GM12892 (cell line): ENCODE measurements around the gene CMPK1.

Experiments
- DNase-seq: peaks from one replicate; pipeline ENCODE4 v3.0.0; 2011; ENCODE audit not compliant: insufficient read length
- FAIRE-seq: peaks from 2 replicates; lab custom pipeline; 2011; peaks lifted over from hg19 to GRCh38; lab: Jason Lieb, UNC
- POLR2A ChIP-seq: IDR thresholded peaks from 2 replicates; pipeline ENCODE4 v1.6.1; 2011; ENCODE audit warnings: low read depth, low read length, control low read depth
- POLR2AphosphoS5 ChIP-seq: IDR thresholded peaks from 2 replicates; pipeline ENCODE4 v1.6.1; 2011; ENCODE audit warnings: low read depth, low read length, control low read depth
- TAF1 ChIP-seq: IDR thresholded peaks from 2 replicates; pipeline ENCODE4 v1.6.1; 2011; ENCODE audit warnings: low read depth, mild to moderate bottlenecking, control low read depth, low read length, borderline replicate concordance

Gene CMPK1

GRCh38 chr1:47399846-47400155, 66.2 kb downstream of the CMPK1 start:
- DNase-seq: no peak
- no peak for TF ChIP-seq POLR2AphosphoS5
- TF ChIP-seq TAF1: no peak
- no peak for TF ChIP-seq POLR2A
- no peak for FAIRE-seq

- FAIRE-seq: no peak
- TF ChIP-seq POLR2AphosphoS5: no peak
- TF ChIP-seq POLR2A: no peak
- TF ChIP-seq TAF1: no peak
- no peak for DNase-seq
These were observed 68.2 kb downstream of the CMPK1 start for GRCh38 chr1:47401761-47402160.

GRCh38 chr1:47402591-47402990, 69.0 kb downstream of the CMPK1 start:
- no peak for FAIRE-seq
- no peak for TF ChIP-seq POLR2AphosphoS5
- TF ChIP-seq TAF1: no peak
- TF ChIP-seq POLR2A: no peak

GRCh38 chr1:47403321-47403910, 69.8 kb downstream of the CMPK1 start:
- DNase-seq (no peak), FAIRE-seq (no peak)
- no peak for TF ChIP-seq POLR2AphosphoS5
- no peak for TF ChIP-seq TAF1
- TF ChIP-seq POLR2A: no peak

More at GRCh38 chr1:47402591-47402990, 69.0 kb downstream of the CMPK1 start:
- DNase-seq: no peak

GRCh38 chr1:47405697-47406096, 72.1 kb downstream of the CMPK1 start:
- DNase-seq (no peak), FAIRE-seq (no peak)
- TF ChIP-seq POLR2A (no peak), TAF1 (no peak), POLR2AphosphoS5 (no peak)

GRCh38 chr1:47406966-47407365, 73.4 kb downstream of the CMPK1 start:
- TF ChIP-seq POLR2A: no peak
- DNase-seq (no peak), FAIRE-seq (no peak)

- TF ChIP-seq POLR2AphosphoS5 (no peak), TAF1 (no peak), POLR2A (no peak)
- FAIRE-seq: no peak
- DNase-seq: no peak
These were observed 73.9 kb downstream of the CMPK1 start for GRCh38 chr1:47407481-47407880.

- FAIRE-seq: no peak
- TF ChIP-seq POLR2AphosphoS5: no peak
- TF ChIP-seq POLR2A: no peak
- DNase-seq: no peak
These were observed 75.9 kb downstream of the CMPK1 start for GRCh38 chr1:47409311-47410067.

GRCh38 chr1:47410068-47410455, 76.5 kb downstream of the CMPK1 start:
- FAIRE-seq (no peak), DNase-seq (no peak)
- no peak for TF ChIP-seq POLR2AphosphoS5
- TF ChIP-seq TAF1: no peak
- TF ChIP-seq POLR2A: no peak

- FAIRE-seq (no peak), DNase-seq (no peak)
- no peak for TF ChIP-seq POLR2AphosphoS5
- TF ChIP-seq POLR2A: no peak
- no peak for TF ChIP-seq TAF1
These were observed 77.8 kb downstream of the CMPK1 start for GRCh38 chr1:47411436-47411835.

GRCh38 chr1:47412437-47412836, 78.8 kb downstream of the CMPK1 start:
- no peak for TF ChIP-seq TAF1
- no peak for TF ChIP-seq POLR2A
- no peak for TF ChIP-seq POLR2AphosphoS5
- FAIRE-seq (no peak), DNase-seq (no peak)

GRCh38 chr1:47415728-47416318, 82.2 kb downstream of the CMPK1 start, which contains the start of gene FOXE3:
Gene FOXE3, plus strand, starts transcription at chr1:47416285. Its CDS starts 31 bp downstream, at chr1:47416316.
- no peak for FAIRE-seq
- DNase-seq: no peak
- TF ChIP-seq POLR2AphosphoS5: no peak
- TF ChIP-seq TAF1: no peak
- TF ChIP-seq POLR2A: no peak
